HepG2 (cell line): ENCODE measurements around the gene GIMD1. TPM values are rescaled to one million over a fixed set of nuclear protein-coding genes. Genes with fewer than 3 reads are reported as not detected.

Source experiments
- ATAC-seq: fragments of 200-7000 bp; cut with Tn5 transposase; 3 replicates; pipeline ENCODE4 v1.9.1; 2020; ENCODE audit warnings: mild to moderate bottlenecking, moderate library complexity
- BruUV-seq: library from RNA; stranded (reverse); fragments of 400-500 nt; replicated peaks from 2 replicates; lab custom pipeline; 2021; lab: Mats Ljungman, UMichigan
- CTCF ChIA-PET: fragments of 300-600 bp; formaldehyde crosslinking; extraction: SDS; loops from one replicate; lab custom pipeline; 2021; ENCODE audit warnings: low total read pairs, inconsistent platforms, low intra/inter-chr PET ratio; lab: Yijun Ruan, JAX
- POLR2A ChIA-PET: fragments of 350-600 bp; sonication (Branson Sonifier 250); formaldehyde crosslinking; loops from one replicate; lab custom pipeline; 2020; ENCODE audit warnings: antibody characterized with exemption, inconsistent platforms; lab: Yijun Ruan, JAX
- DNase-seq: peaks from one replicate; pipeline ENCODE4 v3.0.0-alpha.2; 2015; ENCODE audit warnings: low spot score
- FAIRE-seq: peaks from 3 replicates; lab custom pipeline; 2011; peaks lifted over from hg19 to GRCh38; lab: Jason Lieb, UNC
- H2AFZ ChIP-seq: one replicate; pipeline ENCODE4 v1.6.1; 2011; ENCODE audit warnings: low read length, inconsistent platforms
- H3K27ac ChIP-seq: fragments of 300-600 bp; 3 replicates; pipeline ENCODE4 v1.8.0; 2011; ENCODE audit warnings: mixed run types, mild to moderate bottlenecking, mixed read lengths, low read length, inconsistent platforms; ENCODE audit not compliant: insufficient read depth; ENCODE audit errors: extremely low read length
- H3K27me3 ChIP-seq, 2 experiments: fragments of 200-600 bp in 1 of 2; 2 replicates in 1 of 2; 3 replicates in 1 of 2; pipeline versions ENCODE4 v1.6.0 to v1.8.0; 2011; ENCODE audit warnings: low read length in 2 of 2, mild to moderate bottlenecking in 2 of 2, moderate library complexity in 2 of 2, inconsistent platforms in 1 of 2; ENCODE audit not compliant: insufficient read depth in 2 of 2, control insufficient read depth in 1 of 2
- H3K36me3 ChIP-seq, 2 experiments: fragments of 200-600 bp in 1 of 2; replicated peaks in 1 of 2; 2 replicates in 1 of 2; 3 replicates in 1 of 2; pipeline versions ENCODE4 v1.5.1 to v1.8.0; 2011; ENCODE audit warnings: low read length in 2 of 2, inconsistent platforms in 1 of 2; ENCODE audit not compliant: insufficient read depth in 2 of 2, control insufficient read depth in 1 of 2
- H3K4me1 ChIP-seq: 2 replicates; pipeline ENCODE4 v1.5.1; 2012; ENCODE audit warnings: low read length, inconsistent platforms; ENCODE audit not compliant: insufficient read depth
- H3K4me2 ChIP-seq: 2 replicates; pipeline ENCODE4 v1.6.0; 2011; ENCODE audit warnings: low read depth, low read length, inconsistent platforms
- H3K4me3 ChIP-seq, 3 experiments: fragments of 200-600 bp in 1 of 3; sonication (generic), shearing (Covaris generic) in 1 of 3; replicated peaks in 1 of 3; 2 replicates each; pipeline ENCODE4 v1.5.1; 2011 to 2016; ENCODE audit warnings: low read length in 3 of 3, inconsistent platforms in 2 of 3, low read depth in 2 of 3, mild to moderate bottlenecking in 2 of 3, control low read depth in 1 of 3, mixed read lengths in 1 of 3; ENCODE audit not compliant: insufficient read depth in 1 of 3
- H3K79me2 ChIP-seq: one replicate; pipeline ENCODE4 v1.6.1; 2011; ENCODE audit warnings: low read length, inconsistent platforms; ENCODE audit not compliant: insufficient read depth
- H3K9ac ChIP-seq: 2 replicates; pipeline ENCODE4 v1.6.0; 2011; ENCODE audit warnings: mild to moderate bottlenecking, low read depth, low read length, inconsistent platforms; ENCODE audit not compliant: insufficient read depth
- H3K9me3 ChIP-seq: 2 replicates; pipeline ENCODE4 v1.5.1; 2012; ENCODE audit warnings: mild to moderate bottlenecking, low read length
- H4K20me1 ChIP-seq: 2 replicates; pipeline ENCODE4 v1.6.0; 2011; ENCODE audit warnings: inconsistent platforms, mild to moderate bottlenecking, low read length, moderate library complexity; ENCODE audit not compliant: insufficient read depth
- GLI4 ChIP-seq: sonication (generic); formaldehyde crosslinking; IDR thresholded peaks from 2 replicates; pipeline ENCODE4 v1.5.1; 2020; ENCODE audit warnings: missing genetic modification reagents, mild to moderate bottlenecking, moderate library complexity, borderline replicate concordance
- ISL2 ChIP-seq: sonication (generic); formaldehyde crosslinking; IDR thresholded peaks from 2 replicates; pipeline ENCODE4 v1.5.0; 2020; ENCODE audit warnings: missing genetic modification reagents
- KAT8 ChIP-seq: IDR thresholded peaks from 2 replicates; pipeline ENCODE4 v1.6.1; 2016; ENCODE audit warnings: missing genetic modification reagents, missing compliant biosample characterization
- MTF1 ChIP-seq: sonication (generic); formaldehyde crosslinking; IDR thresholded peaks from 2 replicates; pipeline ENCODE4 v1.5.0; 2020; ENCODE audit warnings: missing genetic modification reagents
- PAXIP1 ChIP-seq: sonication (generic); formaldehyde crosslinking; conservative IDR thresholded peaks from 2 replicates; pipeline ENCODE4 v1.4.0; 2020; ENCODE audit warnings: mild to moderate bottlenecking, missing genetic modification reagents, moderate library complexity
- RORA ChIP-seq: sonication (generic); formaldehyde crosslinking; IDR thresholded peaks from 2 replicates; pipeline ENCODE4 v1.5.0; 2020; ENCODE audit warnings: mild to moderate bottlenecking, missing genetic modification reagents, moderate library complexity
- RXRA ChIP-seq: sonication (generic); formaldehyde crosslinking; IDR thresholded peaks from 2 replicates; pipeline ENCODE4 v1.5.1; 2020; ENCODE audit warnings: missing genetic modification reagents
- SOX5 ChIP-seq: IDR thresholded peaks from 2 replicates; pipeline ENCODE4 v1.6.1; 2016; ENCODE audit warnings: borderline replicate concordance
- XBP1 ChIP-seq: sonication (generic); formaldehyde crosslinking; IDR thresholded peaks from 2 replicates; pipeline ENCODE4 v1.5.0; 2020; ENCODE audit warnings: missing genetic modification reagents
- ZBTB25 ChIP-seq: IDR thresholded peaks from 2 replicates; pipeline ENCODE4 v1.6.1; 2018; ENCODE audit warnings: missing genetic modification reagents
- ZNF543 ChIP-seq: sonication (generic); formaldehyde crosslinking; IDR thresholded peaks from 2 replicates; pipeline ENCODE4 v1.4.0; 2020; ENCODE audit warnings: mild to moderate bottlenecking, missing genetic modification reagents
- ZNF780A ChIP-seq: sonication (generic); formaldehyde crosslinking; IDR thresholded peaks from 2 replicates; pipeline ENCODE4 v1.8.0; 2022; ENCODE audit warnings: mild to moderate bottlenecking, missing genetic modification reagents, moderate library complexity
- WGBS: methylation state at CpG from one replicate; pipeline ENCODE4 v1.1.6; 2017; ENCODE audit warnings: low lambda C conversion rate; 5-methylcytosine and 5-hydroxymethylcytosine counted together
- in situ Hi-C: cut with HindIII; loops from 2 replicates; pipeline ENCODE4 v1.10.0; 2017; ENCODE audit warnings: low pct_unique_long_range_greater_than_20kb; ENCODE audit not compliant: extremely low pct_ligation_motif_present
- intact Hi-C: fragments of 100-400 bp; cut with micrococcal nuclease; formaldehyde crosslinking; loops from one replicate; pipeline ENCODE4 v1.10.0; 2022; ENCODE audit not compliant: unreplicated experiment
- polyA plus RNA-seq, 8 experiments: library from polyadenylated mRNA; depleted of rRNA in 3 of 8; stranded (reverse) in 7 of 8; unstranded in 1 of 8; fragments of >200 nt; fragmentation: Illumina TruSeq in 4 of 8; extraction: Trizol in 4 of 8; gene quantifications; 2 replicates each; pipeline versions ENCODE4 v1.2.1 to v1.2.3, GENCODE V29; 2011 to 2016; ENCODE audit warnings: low read depth in 4 of 8, missing spikeins in 1 of 8, mixed read lengths in 1 of 8; ENCODE audit not compliant: insufficient read depth in 1 of 8
- total RNA-seq, 5 experiments: library from RNA; depleted of rRNA; stranded (reverse); fragments of >200 nt; fragmentation: Illumina TruSeq; extraction: Trizol; gene quantifications; 2 replicates each; pipeline ENCODE4 v1.2.3, GENCODE V29; 2016; ENCODE audit warnings: low read depth in 1 of 5
- TF ChIP-seq, protein P1 (sequence below): sonication (generic); formaldehyde crosslinking; IDR thresholded peaks from 2 replicates; pipeline ENCODE4 v1.9.0; 2022; ENCODE audit warnings: missing genetic modification reagents, mild to moderate bottlenecking, borderline replicate concordance
- TF ChIP-seq, protein P2 (sequence below): sonication (generic); formaldehyde crosslinking; IDR thresholded peaks from 2 replicates; pipeline ENCODE4 v1.8.1; 2023; ENCODE audit warnings: missing genetic modification reagents, inconsistent platforms, borderline replicate concordance

Gene GIMD1
- total and polyA plus RNA-seq, 2 of the 13 experiments (the other 11 are each of a cell fraction or from before 2014, with no cell fraction given) = not detected

GRCh38 chr4:106344647-106344970 is 24.0 kb downstream of the GIMD1 start (continued):
- TF ChIP-seq ZBTB25 (CRISPR knock-in tag) (no peak), ZNF780A (CRISPR knock-in tag) (0 out of 2 replicates have a peak, but pooled peaks have one; percentile 25), KAT8 (CRISPR knock-in tag) (0 out of 2 replicates have a peak, but pooled peaks have one; percentile 4)

- Histone ChIP-seq H4K20me1 (no peaks in the 10 kb centered on the region), H3K27ac (peak overlapping the region; percentile 22), H3K4me3 (no peak overlapping the region), H3K79me2 (peaks cover 56% of the 10 kb centered on the region), H3K9ac (no peak overlapping the region), H3K4me2 (peak overlapping the region; percentile 54), H3K36me3 (peaks cover 6 to 17% of the 10 kb centered on the region in 2 experiments; a peak in 4 of 5 replicates), H3K27me3 (no peaks in the 10 kb centered on the region), H3K9me3 (no peaks in the 10 kb centered on the region), H3K4me1 (peaks cover 38% of the 10 kb centered on the region), H2AFZ (no peak overlapping the region)
- WGBS = 56% methylated on average over 2 of the region's 2 CpGs
- in situ Hi-C loops = no loop called here
- no TSS peak for BruUV-seq
- ATAC-seq (peak; percentile 95), DNase-seq (peak; percentile 82), FAIRE-seq (peak; percentile 48)
- ChIA-PET POLR2A (interaction anchor here (0.7 to 2.1 kb wide), 6 partner anchors 22 to 86 kb away, joined by 3 to 6 read pairs (median 4); partner anchors contain the start of genes AIMP1 and TBCK), CTCF (no interaction called here)
- intact Hi-C loops = no loop called here
- TF ChIP-seq, protein P1, sequence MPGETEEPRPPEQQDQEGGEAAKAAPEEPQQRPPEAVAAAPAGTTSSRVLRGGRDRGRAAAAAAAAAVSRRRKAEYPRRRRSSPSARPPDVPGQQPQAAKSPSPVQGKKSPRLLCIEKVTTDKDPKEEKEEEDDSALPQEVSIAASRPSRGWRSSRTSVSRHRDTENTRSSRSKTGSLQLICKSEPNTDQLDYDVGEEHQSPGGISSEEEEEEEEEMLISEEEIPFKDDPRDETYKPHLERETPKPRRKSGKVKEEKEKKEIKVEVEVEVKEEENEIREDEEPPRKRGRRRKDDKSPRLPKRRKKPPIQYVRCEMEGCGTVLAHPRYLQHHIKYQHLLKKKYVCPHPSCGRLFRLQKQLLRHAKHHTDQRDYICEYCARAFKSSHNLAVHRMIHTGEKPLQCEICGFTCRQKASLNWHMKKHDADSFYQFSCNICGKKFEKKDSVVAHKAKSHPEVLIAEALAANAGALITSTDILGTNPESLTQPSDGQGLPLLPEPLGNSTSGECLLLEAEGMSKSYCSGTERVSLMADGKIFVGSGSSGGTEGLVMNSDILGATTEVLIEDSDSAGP = no peak
- TF ChIP-seq MTF1 (CRISPR knock-in tag) (no peak), RXRA (no peak), SOX5 (no peak), GLI4 (no peak), ISL2 (CRISPR knock-in tag) (peak; percentile 51; the same call in 1 of the 2 replicates), ZNF543 (no peak), RORA (CRISPR knock-in tag) (no peak), XBP1 (CRISPR knock-in tag) (no peak), PAXIP1 (peak; percentile 46; the same call in 1 of the 2 replicates)
- TF ChIP-seq, protein P2, sequence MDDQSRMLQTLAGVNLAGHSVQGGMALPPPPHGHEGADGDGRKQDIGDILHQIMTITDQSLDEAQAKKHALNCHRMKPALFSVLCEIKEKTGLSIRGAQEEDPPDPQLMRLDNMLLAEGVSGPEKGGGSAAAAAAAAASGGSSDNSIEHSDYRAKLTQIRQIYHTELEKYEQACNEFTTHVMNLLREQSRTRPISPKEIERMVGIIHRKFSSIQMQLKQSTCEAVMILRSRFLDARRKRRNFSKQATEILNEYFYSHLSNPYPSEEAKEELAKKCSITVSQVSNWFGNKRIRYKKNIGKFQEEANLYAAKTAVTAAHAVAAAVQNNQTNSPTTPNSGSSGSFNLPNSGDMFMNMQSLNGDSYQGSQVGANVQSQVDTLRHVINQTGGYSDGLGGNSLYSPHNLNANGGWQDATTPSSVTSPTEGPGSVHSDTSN (CRISPR knock-in tag) = no peak
Observed at GRCh38 chr4:106343865-106344646, 24.5 kb downstream of the GIMD1 start.
